Measurements from ENCODE around the gene GLIPR1L1.
A peak's percentile ranks its signal among the peaks of the same experiment; 100 is the strongest.

GLIPR1L1 gene

DNA sequence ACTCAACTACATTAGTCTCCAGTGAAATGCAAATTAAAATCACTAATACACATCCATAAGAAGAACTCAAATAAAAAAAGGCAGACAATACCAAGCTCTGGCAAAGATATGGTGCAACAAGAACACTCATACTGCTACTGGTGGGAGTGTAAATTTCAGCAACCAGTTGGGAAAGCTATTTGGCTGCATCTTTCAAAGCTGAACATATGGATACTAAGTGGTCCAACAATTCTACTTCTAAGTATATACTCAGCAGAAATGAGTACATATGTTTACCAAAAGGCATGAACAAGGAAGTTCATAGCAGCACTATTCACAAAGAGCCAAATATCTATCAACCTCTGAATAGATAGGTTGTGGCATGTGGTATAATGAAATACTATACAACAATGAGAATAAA lies 31.7 kb upstream of the GLIPR1L1 start:
- DNase-seq (ENCODE audit: low read depth): no peak
- TF ChIP-seq, protein P1, sequence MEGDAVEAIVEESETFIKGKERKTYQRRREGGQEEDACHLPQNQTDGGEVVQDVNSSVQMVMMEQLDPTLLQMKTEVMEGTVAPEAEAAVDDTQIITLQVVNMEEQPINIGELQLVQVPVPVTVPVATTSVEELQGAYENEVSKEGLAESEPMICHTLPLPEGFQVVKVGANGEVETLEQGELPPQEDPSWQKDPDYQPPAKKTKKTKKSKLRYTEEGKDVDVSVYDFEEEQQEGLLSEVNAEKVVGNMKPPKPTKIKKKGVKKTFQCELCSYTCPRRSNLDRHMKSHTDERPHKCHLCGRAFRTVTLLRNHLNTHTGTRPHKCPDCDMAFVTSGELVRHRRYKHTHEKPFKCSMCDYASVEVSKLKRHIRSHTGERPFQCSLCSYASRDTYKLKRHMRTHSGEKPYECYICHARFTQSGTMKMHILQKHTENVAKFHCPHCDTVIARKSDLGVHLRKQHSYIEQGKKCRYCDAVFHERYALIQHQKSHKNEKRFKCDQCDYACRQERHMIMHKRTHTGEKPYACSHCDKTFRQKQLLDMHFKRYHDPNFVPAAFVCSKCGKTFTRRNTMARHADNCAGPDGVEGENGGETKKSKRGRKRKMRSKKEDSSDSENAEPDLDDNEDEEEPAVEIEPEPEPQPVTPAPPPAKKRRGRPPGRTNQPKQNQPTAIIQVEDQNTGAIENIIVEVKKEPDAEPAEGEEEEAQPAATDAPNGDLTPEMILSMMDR (conservative IDR thresholded peaks at IDR 0.05; ENCODE audit: low read length): no peak
- H3K4me3 ChIP-seq (ENCODE audit: low read length): no peak overlapping the region

DNA sequence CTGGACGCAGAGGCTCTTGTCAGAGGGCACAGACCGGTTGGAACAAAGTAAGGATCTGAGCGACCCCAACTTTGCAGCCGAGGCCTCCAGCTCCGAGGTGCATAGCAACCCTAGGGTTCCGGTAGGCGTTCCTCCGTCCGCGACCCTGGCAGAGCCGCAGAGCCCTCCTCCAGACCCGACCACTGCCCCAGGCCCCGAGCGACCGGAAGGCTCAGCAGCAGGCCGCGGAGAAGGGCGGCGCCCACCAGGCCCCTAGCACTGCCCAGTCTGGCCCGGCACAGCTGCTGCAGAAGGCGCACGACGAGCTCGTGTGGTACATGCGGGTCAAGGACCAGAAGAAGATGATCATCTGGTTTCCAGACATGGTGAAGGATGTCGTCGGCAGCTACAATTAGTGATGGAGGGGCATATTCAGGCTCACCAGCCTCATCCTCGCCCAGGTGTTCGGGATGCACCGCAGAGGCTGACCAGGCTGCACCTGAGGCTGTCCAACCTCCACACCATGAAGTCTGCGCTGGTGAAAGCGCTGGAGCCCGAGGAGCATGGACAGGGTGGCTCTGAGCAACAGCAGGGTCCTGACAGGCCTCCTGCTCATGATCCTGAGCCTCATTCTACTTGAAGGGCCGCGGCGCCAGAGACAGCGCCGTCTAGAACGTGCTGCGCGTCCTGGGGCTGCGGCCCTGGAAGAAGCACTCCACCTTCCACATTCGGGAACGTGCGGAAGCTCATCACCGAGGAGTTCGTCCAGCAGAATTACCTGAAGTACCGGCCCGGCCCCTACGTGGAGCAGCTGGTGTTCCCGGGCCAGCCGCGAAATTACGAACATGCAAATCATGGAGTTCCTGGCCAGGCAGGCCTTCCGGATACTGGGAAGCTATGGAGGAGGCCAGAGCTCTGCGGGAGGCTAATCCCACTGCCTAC lies 28.8 kb upstream of the GLIPR1L1 start:
- H3K4me3 ChIP-seq (ENCODE audit: low read length): no peak overlapping the region
- TF ChIP-seq, protein P1 (conservative IDR thresholded peaks at IDR 0.05; ENCODE audit: low read length): no peak
- no peak for DNase-seq (ENCODE audit: low read depth)

DNA sequence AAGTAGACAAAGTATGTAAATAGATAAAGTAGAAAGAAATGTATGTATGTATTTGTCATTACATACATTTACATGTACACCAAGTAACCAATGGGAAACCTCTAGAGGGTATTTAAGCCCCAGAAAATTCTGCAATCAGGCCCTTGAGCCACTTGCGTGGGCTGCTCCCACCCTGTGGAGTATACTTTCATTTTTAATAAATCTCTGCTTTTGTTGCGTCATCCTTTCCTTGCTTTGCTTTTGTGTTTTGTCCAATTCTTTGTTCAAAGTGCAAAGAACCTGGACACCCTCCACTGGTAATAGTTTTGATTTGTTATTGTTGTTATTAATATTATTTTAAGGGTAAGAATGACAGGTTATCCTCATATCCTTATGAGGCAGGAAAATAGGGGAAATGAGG lies 26.2 kb upstream of the GLIPR1L1 start:
- no peak for DNase-seq (ENCODE audit: low read depth)
- H3K4me3 ChIP-seq (ENCODE audit: low read length): no peak overlapping the region
- TF ChIP-seq, protein P1 (conservative IDR thresholded peaks at IDR 0.05; ENCODE audit: low read length): no peak

DNA sequence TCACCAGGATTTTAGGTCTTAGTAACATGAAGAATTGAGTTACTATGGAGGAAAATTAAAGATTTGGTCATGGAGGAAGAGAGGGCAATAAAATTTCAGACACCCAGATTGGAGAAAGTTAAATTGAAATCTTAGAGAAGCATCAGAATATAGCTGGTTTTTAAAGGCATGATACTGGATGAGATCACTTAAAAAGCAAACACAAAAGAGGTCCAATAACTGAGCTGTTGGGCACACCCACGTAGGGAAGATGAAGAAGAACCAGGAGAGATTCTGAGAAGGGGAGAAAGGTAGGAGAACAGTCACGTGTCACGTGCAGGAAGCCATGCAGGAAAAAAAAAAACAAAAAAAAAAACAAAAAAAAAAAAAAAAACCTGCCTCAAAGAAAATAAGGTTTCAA lies 23.1 kb upstream of the GLIPR1L1 start:
- H3K4me3 ChIP-seq (ENCODE audit: low read length): no peak overlapping the region
- no peak for DNase-seq (ENCODE audit: low read depth)
- TF ChIP-seq, protein P1 (conservative IDR thresholded peaks at IDR 0.05; ENCODE audit: low read length): no peak

DNA sequence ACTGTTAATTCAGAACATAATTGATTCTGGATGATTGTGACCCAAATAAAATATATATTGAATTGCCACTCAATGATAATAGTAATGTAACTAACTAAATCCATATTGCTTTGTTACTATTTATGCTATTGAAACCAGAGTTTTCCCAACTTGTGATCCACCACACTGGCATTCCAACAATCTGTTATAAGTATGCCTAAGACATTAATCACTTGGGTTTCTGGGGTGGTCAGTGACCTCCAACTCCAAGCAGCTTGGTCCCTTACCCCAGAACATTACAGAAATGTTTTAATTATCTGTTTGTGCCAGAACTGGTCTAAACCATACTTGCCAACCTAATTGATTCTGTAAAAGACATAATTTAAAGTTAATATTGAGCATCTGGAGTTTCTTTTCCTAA lies 19.0 kb upstream of the GLIPR1L1 start:
- TF ChIP-seq, protein P1 (conservative IDR thresholded peaks at IDR 0.05; ENCODE audit: low read length): no peak
- peak; percentile 91 for DNase-seq (ENCODE audit: low read depth)
- no peak overlapping the region for H3K4me3 ChIP-seq (ENCODE audit: low read length)

DNA sequence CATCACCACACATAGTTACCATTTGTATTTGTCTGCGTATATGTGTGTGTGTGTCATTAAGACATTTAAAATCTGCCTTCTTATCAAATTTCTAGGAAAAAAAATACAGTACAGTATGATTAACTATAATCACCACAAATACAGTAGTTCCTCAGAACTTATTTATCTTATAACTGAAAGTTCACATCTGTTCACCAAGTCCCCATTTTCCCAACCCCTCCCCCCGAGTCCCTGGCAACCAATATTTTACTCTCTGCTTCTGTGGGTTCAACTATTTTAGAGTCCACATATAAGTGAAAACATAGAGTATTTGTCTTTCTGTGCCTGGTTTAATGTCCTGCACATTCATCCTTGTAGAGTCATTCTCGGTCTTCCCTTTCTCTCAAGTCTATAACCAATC lies 16.7 kb upstream of the GLIPR1L1 start:
- DNase-seq (ENCODE audit: low read depth): no peak

More for the DNA sequence above, 16.7 kb upstream of the GLIPR1L1 start:
- no peak overlapping the region for H3K4me3 ChIP-seq (ENCODE audit: low read length)
- TF ChIP-seq, protein P1 (conservative IDR thresholded peaks at IDR 0.05; ENCODE audit: low read length): no peak

Measured in AG10803 (cell line).